ENCODE results near the gene ZNF516. TPM values are rescaled to one million over a fixed set of nuclear protein-coding genes. Genes with fewer than 3 reads are reported as not detected.

The ZNF516 gene
- total and polyA plus RNA-seq, 2 of the 4 experiments (the other 2 are of a cell fraction) = 7.9 to 16.9 TPM

DNA sequence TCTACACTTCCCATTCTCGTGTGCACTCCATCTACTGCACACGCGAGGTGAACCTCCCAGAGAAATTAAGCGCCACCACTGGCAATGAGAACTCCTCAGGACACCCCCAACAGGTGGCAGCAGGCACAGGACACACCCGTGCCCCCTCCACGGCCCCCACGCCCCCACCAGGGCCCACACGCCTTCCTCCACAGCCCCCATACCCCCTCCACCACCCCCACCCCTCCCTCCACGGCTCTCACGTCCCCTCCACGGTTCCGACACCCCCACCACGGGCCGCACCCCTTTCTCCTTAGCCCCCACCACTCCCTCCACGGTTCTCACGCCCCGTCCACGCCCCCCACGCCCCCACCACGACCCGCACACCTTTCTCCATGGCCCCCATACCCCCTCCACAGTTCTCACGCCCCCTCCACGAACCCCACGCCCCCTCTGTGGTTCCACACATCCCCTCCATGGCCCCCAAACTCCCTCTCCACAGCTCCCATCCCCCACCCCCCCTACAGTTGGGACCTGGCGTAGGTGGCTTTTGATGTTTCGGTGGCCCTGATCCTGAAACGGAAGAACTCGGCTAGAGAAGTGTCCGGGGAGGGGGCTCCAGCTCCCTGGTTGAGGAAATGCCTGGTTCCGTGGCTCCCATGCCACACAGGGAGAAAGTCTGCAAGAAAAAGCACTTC lies 110.8 kb downstream of the ZNF516 start:
- WGBS, 2 experiments (ENCODE audit: extremely low coverage in 2 of 2, insufficient read length in 1 of 2) = 95% methylated on average over 4 of the region's 30 CpGs; no CpG with 5 or more reads in 1 of the 2 experiments
- ATAC-seq (ENCODE audit: low read depth) = no peak
- no peak overlapping the region for H4K8ac ChIP-seq (ENCODE audit: low read depth in 2 of 2, low read length in 2 of 2)
- dilution Hi-C loops (cut with HindIII; ENCODE audit: low sequenced_read_pairs, unreplicated experiment) = no loop called here
- no peak overlapping the region for H3K4me3 ChIP-seq (ENCODE audit: insufficient read depth, low read depth, low read length)
- H3K27ac ChIP-seq (ENCODE audit: insufficient read depth, low read length) = no peak overlapping the region
- peaks cover 33 to 80% of the 10 kb centered on the region in 2 experiments for H3K79me1 ChIP-seq (ENCODE audit: low read depth in 1 of 2, low read length in 2 of 2)
- no peaks in the 10 kb centered on the region for H3K9me3 ChIP-seq (ENCODE audit: control insufficient read depth, insufficient read depth, low read length)
- no peak overlapping the region for H2AK5ac ChIP-seq (ENCODE audit: low read depth, low read length)
- no peak for DNase-seq
- peaks cover 77% of the 10 kb centered on the region for H4K20me1 ChIP-seq (ENCODE audit: insufficient read depth, low read length)
- no peak overlapping the region for H2BK5ac ChIP-seq (ENCODE audit: low read depth, low read length, poor library complexity, severe bottlenecking)
- no peak overlapping the region for H2AK9ac ChIP-seq (replicated peaks; ENCODE audit: low read depth, low read length, poor library complexity)
- H4K5ac ChIP-seq (ENCODE audit: low read depth, low read length) = no peak overlapping the region
- peaks cover 11% of the 10 kb centered on the region; the same call in 1 of the 2 replicates for H3K36me3 ChIP-seq (ENCODE audit: control insufficient read depth, insufficient read depth, low read length)
- ChIA-PET POLR2A (ENCODE audit: unreplicated experiment) (no interaction called here), CTCF (no interaction called here)
- BruUV-seq (replicated peaks) = no TSS peak
- H4K91ac ChIP-seq (ENCODE audit: insufficient read depth, low read depth, low read length) = no peak overlapping the region
- peaks cover 26% of the 10 kb centered on the region for H3K9me1 ChIP-seq (ENCODE audit: insufficient read depth, low read length)
- H3K23ac ChIP-seq (ENCODE audit: low read depth, low read length) = no peak overlapping the region
- no peak overlapping the region for H3K14ac ChIP-seq (replicated peaks; ENCODE audit: low read depth, low read length)
- TF ChIP-seq RFX5 (IDR thresholded peaks at IDR 0.05; ENCODE audit: low read depth, low read length) = no peak
- no peak for TF ChIP-seq MAZ (IDR thresholded peaks at IDR 0.05; ENCODE audit: borderline replicate concordance, low read depth, low read length)
- no peak for TF ChIP-seq USF2 (IDR thresholded peaks at IDR 0.05; ENCODE audit: low read depth, low read length)
- no peak for TF ChIP-seq BHLHE40 (IDR thresholded peaks at IDR 0.05; ENCODE audit: low read depth, low read length)
- TF ChIP-seq CTCF (conservative IDR thresholded peaks at IDR 0.05; ENCODE audit: low read depth, low read length) = no peak
- no peak for TF ChIP-seq ELK1 (IDR thresholded peaks at IDR 0.05; ENCODE audit: borderline replicate concordance, low read depth, low read length)
- TF ChIP-seq NFE2L2 (IDR thresholded peaks at IDR 0.05; ENCODE audit: low read depth, low read length) = no peak
- TF ChIP-seq FOS (IDR thresholded peaks at IDR 0.05; ENCODE audit: low read depth, low read length) = no peak
- no peak for TF ChIP-seq CHD1 (IDR thresholded peaks at IDR 0.05; ENCODE audit: low read depth, low read length)
- TF ChIP-seq MAFK (IDR thresholded peaks at IDR 0.05; ENCODE audit: low read depth, low read length) = no peak
- no peak for TF ChIP-seq RAD21 (IDR thresholded peaks at IDR 0.05; ENCODE audit: low read length)
- no peak for TF ChIP-seq RCOR1 (IDR thresholded peaks at IDR 0.05; ENCODE audit: insufficient replicate concordance, low read length)
- no peak for TF ChIP-seq SMC3 (IDR thresholded peaks at IDR 0.05; ENCODE audit: low read depth, low read length)
- TF ChIP-seq POLR2A (IDR thresholded peaks at IDR 0.05; ENCODE audit: low read depth, low read length) = no peak
- TF ChIP-seq MXI1 (IDR thresholded peaks at IDR 0.05; ENCODE audit: borderline replicate concordance, low read depth, low read length) = no peak
- no peak for TF ChIP-seq CEBPB (IDR thresholded peaks at IDR 0.05; ENCODE audit: low read depth, low read length)
- no peak overlapping the region for H3K4me2 ChIP-seq (ENCODE audit: low read depth, low read length)
- in situ Hi-C loops (cut with MboI; ENCODE audit: low sequenced_read_pairs) = no loop called here
- no peaks in the 10 kb centered on the region for H3K27me3 ChIP-seq (ENCODE audit: control insufficient read depth, insufficient read depth, low read length)
- H2BK20ac ChIP-seq (ENCODE audit: low read depth, low read length) = no peak overlapping the region
- H3K18ac ChIP-seq (ENCODE audit: low read depth, low read length) = no peak overlapping the region
- H2BK15ac ChIP-seq (ENCODE audit: low read depth, low read length) = no peak overlapping the region
- no peak overlapping the region for H3K4ac ChIP-seq (ENCODE audit: low read depth, low read length)
- peaks cover 7% of the 10 kb centered on the region for H3K4me1 ChIP-seq (ENCODE audit: control insufficient read depth, insufficient read depth, low read length)
- H2AFZ ChIP-seq (replicated peaks; ENCODE audit: low read length, poor library complexity) = no peak overlapping the region
- H2BK120ac ChIP-seq (ENCODE audit: low read depth, low read length) = no peak overlapping the region
- no peak overlapping the region for H3K9ac ChIP-seq (ENCODE audit: low read depth, low read length)
- intact Hi-C loops (cut with micrococcal nuclease) = no loop called here
- H3K56ac ChIP-seq (ENCODE audit: extremely low read depth, insufficient read depth, low read length) = no peak overlapping the region
